CD4-positive, alpha-beta T cell treated with Interleukin-15 for 4 hours (primary cell): Measurements from ENCODE around the gene PRDM11.
"Not testable (repeated sequence)": the region's sequence is repeated elsewhere in the genome, so short reads cannot be mapped to it uniquely, and the experiment has no call there.

Source experiments
- DNase-seq: peaks from one replicate; pipeline ENCODE4 v3.0.0-alpha.2; 2020; ENCODE audit warnings: low spot score

The PRDM11 gene

DNA sequence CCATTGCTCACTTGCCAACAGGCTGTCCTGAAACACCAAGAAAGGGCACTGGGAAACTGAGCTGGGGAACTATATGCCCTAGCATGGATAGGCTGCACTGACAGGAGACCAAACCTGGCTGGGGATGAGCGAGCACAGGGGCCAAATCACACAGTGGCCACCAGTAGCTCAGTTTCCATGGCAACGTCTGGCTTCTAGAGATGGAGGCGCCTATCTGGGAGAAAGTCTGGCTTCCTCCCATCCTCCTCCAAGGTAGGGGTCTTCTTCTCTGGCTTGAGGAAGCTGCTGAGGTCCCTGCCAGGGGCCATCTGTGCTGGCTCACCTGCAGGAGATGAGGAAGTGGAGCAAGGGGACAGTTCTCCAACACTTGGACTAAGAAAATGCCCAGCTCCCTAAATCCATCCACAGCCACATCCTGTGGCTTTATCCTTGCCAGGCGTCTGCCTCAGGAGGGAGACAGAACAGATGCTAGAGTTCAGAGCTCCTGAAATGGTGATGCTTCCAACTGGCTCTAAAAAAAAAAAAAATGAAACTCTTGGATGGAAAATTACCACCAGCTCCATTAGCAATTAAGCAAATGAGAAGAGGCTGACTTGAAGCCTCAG is 91.4 kb downstream of the PRDM11 start:
- DNase-seq: no peak

DNA sequence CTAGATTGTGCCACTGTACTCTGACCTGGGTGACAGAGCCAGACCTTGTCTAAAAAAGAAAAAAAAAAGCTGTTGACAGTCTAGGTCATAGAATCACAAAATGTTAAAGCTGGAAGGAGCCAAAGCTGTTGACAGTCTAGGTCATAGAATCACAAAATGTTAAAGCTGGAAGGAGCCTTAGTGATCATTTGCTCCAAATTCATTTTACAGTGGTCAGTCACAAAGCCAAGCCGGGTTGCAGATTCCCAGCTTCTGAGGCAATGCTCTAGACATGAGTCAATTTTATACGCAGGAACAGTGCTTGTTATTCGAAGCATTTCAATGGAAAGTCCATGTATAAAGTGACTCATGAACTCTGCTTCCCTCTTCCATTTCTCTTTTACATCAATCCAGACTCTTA is 92.3 kb downstream of the PRDM11 start:
- DNase-seq: no peak

DNA sequence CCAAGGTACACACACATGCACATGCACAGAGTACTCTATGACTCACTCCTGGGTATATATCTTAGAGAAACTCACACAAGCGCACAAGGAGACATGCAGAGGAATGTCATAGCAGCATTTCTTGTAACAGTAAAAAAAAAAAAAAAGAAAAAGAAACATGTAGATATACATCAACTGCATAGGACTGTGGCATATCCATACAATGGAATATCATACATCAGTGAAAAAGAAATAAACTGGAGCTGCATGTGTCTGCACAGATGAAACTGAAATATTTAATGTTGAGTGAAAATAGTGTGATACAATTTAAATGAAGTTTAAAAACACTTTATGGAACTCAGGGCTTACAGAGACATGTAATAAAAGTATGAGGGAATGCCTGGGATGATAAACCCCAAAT is 93.3 kb downstream of the PRDM11 start:
- DNase-seq: no peak

DNA sequence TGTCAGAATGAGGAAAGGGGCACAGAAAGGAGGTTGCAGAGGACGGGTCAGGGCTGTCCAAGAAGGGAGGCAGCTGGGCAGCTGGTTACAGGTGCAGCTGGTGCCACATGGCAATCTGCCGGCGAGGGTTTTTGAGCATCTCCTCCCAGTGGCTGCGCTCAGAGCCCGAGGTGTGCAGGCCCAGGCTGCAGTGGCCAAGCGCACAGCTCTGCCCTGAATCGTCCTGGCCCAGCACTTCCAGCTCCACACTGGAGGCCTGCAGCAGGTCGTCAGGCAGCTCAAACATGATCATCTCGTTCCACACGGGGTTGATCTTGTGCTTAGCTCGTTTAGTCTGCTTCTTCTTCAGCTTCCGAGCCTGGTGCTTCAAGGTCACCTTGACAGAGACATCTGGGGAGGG is 97.5 kb downstream of the PRDM11 start:
- DNase-seq: no peak

DNA sequence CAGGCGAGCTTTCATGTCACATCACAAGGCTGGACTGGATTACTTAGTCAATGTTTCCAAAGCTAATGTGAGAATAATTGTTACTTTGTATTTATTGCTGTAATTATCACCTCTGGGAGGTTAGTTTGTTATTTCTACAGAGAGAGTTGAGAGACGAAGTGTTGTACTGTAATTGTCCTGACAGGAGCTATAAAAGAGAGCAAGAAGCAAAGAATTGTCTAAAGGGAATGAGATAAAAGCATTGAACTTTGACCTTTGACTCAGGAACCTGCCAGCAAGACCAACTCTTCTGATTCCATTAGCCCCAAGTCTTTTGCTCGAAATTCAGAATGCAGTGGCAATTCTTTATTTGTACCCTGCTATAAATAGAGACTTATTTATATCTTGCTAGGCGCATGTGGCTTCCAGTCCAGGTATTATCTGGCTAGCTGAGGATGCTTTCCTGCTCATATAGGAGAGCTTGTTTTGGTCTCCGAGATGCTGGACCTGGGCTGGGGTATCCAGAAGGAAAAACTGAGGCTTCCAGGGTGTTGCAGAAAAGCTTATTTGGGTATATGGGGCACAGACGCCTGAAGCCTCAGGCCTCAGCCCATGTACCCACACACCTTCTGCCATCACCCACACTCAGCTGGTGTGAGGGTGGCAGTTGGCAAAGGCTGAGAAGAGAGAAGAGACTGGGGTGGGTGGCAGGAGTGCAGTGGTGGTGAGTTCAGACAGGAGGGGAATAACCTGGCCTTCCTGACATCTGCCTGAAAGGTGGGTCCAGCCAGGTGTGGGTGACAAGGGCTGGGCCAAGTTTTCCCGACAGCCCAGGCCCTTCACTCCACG is 99.0 kb downstream of the PRDM11 start:
- DNase-seq: no peak

DNA sequence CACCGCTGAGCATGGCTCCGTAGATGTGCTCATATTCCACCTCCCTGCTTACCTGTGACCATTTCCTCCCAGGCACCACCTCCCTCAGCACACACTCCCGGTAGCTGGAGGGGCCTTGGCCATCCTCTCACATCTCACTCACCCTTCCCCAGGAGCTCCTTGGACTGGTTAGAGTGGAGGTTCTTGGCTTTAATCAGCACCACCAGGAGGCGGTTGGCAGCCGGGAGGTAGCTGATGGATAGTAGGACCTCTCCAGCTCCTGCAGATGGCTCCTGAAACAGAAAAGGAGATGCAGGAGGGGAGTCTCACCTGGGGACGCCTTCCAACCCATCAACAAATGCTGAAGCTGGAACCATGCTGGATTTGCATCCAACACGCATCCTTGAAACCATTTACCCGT is 99.8 kb downstream of the PRDM11 start:
- no peak for DNase-seq

DNA sequence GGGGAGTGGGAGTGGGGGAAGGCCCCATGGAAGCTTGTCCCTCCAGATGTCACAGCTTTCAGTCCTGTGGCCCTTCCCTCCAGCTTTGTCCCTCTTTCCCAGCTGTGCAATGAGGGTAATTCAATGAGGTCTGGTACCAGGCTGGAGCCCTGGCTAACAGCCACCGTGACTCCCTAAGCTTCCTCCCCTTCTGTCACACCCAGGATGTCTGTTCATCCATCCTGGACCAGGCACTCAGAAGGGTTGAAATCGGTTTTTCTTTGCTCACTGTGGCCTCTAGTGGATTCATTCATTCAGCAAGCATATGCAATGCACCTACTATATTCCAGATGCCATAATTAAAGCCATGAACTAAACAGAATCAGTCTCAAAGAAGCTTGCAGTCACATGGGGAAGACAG is 101.0 kb downstream of the PRDM11 start:
- DNase-seq: no peak

DNA sequence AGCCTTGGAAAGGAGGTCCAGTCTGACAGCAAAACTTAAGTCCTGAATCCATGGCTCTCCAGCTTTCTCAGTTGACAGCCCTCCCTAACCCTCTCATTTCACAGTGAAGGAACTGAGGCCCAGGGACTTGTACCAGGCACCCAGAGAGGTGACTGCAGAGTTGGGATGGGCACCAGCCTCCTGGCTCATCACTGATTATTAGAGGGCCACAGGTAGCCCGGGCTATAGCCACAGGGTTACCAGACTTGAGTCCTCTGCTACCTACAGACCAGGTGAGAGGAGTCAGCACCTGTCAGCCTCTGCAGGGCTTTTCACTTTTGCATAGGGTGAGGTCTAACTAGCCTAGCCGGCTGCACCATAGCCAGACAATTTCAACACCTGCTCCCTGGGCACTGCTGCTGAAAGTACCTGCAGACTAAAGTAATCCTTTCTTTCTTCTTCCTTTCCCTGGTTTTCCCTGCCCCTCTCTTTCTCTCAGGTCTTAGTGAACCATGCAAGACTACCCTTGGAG is 102.1 kb downstream of the PRDM11 start:
- no peak for DNase-seq

DNA sequence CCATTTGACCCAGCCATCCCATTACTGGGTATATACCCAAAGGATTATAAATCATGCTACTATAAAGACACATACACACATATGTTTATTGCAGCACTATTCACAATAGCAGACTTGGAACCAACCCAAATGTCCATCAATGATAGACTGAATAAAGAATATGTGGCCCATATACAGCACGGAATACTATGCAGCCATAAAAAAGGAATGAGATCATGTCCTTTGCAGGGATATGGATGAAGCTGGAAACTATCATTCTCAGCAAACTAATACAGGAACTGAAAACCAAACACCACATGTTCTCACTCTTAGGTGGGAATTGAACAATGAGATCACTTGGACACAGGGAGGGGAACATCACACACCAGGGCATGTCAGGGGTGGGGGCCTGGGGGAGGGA is 102.9 kb downstream of the PRDM11 start:
- not testable (repeated sequence) for DNase-seq

DNA sequence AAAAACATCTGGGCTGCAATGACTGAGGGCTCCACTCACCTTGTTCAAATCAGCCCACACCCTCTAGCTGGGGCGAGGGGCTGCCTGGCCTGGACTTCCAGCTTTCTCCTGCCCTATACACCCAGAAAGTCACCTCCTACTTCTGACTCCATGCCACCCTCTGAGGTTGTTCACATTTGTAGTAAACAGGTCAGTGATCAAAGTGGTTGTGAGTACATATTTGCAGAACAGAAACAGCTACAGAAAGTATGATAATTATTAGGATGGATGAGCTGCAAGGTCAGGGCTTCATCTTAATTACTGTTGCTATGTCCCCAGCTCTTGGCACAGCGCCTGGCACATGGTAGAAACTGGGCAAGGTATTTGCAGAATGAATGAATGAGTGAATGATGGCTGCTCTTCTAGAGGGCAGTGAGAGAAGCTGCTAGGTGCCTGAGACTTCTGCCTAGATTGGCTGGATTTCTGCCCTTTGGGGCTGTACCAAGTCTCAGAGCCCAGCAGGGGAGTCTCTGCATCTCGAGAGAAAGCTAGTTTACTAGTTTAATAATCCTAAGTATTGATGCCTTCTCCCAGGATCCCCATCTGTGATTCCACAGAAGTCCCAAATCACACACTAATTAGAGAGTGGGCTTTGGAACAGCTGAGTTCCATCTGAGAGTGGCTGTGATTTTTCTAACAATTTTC is 103.7 kb downstream of the PRDM11 start:
- no peak for DNase-seq

DNA sequence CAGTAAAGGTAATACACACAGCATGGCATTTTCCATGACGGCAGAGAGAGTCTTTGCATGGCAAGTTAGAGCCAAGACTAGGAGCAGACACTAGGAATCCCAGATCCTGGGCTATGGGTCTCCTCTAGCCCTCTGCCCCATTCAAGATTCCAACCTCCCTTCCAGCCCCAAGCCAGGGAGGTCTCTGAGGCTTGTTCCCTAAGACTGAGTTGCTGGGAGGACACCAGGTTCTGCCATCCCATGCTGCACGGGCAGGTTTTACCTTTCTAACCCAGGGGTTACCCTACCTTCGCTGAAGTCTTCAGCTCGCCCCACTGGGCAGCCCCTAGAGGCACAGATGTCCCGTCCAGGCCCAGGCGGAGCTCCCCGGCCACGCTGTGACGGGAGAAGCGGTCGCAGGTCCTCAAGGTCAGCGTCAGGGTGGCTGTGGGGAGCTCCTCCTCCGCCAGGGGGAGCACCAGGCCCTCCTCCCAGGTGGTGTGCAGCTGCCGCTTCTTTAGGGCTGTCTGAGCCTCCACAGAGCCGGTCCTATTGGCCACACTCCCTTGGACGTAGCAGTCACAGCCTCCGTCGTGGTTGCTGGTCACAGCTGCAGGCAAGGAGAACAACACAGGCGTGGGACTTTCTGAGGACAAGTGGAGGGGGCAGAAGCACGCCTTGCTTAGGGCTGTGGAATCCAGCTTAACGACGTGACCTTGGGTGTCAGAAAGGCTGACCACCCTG is 105.9 kb downstream of the PRDM11 start:
- no peak for DNase-seq

DNA sequence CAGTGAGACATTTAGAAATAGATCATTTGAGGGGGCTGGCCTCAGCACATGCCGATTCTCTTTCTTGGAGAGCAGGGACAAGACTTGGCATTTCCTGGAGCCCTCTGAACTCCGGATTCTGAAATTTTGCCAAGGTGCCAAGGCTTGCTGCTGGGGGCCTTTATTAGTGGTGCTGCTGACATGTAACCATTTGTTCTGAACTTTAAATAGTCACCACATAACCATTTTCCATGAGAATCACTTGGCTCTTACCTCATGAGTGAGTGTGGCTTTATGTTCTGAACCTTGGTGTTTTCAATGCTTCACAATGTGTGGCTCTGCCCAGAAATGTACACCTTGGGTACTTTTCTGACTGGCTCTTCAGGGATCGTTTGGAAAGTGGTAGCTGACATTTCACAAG is 106.4 kb downstream of the PRDM11 start:
- DNase-seq: no peak

DNA sequence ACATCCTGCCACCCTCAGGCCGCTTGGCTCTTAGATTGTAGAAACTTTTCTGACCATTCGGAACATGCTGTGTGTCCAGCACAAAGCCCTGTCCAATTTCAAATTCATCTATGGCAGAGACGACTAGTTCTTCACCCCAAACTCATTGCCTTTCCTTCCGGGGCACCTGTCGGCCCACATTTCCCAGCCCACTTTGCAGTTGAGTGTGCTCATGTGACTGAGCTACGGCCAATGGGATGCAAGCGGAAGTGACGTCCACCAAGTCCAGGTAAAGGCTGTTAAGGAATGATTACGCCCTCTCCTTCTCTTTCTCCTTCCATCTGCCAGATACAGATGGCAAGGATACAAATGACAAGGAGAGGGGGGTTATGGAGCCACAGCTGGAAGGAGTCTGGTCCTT is 107.2 kb downstream of the PRDM11 start:
- no peak for DNase-seq

DNA sequence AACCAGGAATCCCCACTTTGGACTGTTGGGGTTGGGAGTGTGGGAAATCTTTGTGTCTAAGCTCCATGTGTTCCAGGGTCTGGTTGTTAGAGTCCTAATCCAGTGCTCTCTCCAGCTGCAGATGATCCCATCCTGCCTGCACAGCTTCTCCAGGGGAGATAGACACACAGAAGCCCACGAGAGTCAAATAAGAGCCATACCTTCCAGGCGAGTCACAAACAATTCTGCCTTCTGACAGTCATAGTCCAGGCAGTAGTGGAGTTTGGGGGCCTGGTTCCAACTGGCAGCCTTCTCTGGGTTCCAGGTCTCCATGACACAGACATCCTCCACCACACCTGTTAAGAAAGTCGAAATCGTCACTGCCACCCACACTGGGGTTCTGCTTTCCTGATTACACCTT is 107.6 kb downstream of the PRDM11 start:
- no peak for DNase-seq

DNA sequence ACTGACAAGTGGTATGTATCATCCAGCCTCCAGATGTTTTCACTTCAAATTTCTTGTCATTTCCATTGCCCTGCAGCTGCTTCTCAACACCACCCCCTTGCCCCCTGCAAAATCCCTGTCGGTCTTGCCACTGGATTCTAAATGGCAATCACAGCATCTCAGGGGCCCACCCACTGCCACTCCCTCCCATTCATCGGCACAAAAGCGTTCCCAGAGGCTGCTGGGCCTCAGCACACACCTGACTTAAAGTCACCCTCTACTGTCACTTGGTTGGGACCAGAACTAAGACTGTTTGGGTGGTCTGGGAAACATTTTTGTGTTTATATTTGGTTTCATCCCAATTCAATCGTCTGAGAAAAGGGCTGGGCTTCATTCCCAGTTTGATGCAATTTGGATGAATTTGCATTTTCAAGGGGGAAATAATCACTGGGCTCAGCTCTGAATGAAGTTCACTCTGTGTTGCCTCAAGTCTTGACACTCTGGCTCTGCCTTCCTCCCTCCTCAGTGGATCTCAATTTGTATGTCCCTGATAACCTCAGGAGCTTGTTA is 112.6 kb downstream of the PRDM11 start:
- DNase-seq: no peak

DNA sequence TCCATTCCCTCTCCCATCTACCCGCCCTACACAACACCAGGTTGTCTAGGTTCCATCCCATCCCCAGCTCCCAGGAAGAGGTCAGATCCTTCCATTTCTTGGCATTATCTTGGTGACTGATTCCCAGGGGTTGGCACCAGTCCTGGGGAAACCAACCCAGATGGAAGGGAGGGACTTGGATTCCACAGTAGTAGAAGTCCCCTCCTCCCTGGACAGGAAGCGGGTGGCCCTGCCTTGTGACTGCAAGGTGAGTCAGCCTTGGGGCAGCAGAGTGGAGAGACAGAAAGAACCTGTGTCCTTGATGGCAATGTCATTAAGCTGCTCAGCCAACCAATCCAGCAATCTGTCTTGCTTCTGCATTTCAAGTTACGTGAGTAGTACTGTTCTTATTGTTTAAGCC is 113.2 kb downstream of the PRDM11 start:
- DNase-seq: no peak

DNA sequence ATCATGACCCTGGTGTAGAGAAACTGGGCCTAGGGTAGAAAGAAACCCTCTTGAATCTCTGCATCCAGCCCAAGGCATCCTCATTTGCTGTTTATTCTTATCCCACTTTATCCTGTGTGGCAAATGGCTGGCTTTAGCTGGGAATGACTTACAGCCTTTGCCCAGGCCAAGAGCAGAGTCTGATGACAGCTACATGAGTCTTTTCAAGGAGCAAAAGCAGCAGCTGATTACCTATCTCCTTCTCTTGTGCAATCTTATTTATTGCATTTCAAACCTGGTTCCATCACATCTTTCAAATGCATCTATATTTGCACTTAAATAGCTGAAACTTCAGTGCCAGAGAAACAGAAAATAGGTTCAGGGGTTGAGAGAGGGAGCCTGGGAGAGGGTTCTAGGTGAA is 113.6 kb downstream of the PRDM11 start:
- DNase-seq: no peak

DNA sequence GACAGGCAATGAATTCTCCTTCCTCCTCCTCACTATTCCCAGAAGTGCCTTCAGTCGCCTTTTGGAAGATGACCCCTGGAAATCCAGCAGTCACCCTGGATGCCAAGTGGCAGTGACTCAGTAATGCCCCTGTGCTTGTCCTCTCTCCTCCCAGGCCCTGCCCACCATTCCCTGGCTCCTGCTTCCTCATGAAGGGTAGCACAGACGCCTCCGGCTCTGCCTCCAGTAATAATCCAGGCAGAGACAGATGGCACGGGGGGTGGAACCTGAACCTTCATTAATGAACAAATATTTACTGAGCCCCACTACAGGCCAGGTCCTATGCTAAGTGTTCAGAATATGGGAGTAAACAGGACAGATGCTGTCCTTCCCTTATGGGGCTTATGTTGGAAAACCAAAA is 116.5 kb downstream of the PRDM11 start:
- no peak for DNase-seq

DNA sequence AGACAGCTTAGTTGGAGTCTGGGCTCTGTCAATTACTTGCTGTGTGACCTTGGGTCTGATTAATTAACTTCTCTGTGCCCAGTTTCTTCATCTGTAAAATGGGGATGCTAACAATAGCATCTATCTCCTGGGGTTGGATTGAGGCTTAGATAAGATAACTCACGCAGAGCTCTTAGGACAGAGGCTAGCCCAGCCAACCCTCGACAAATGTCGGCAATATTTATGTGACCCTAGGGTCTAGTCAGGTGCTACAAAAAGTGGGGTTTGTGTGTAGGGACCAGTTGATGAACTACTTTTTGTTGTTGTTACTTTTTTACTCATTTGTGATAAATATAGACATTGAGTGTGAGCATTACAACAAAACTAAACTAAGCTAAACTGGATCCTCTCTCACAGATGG is 117.3 kb downstream of the PRDM11 start:
- DNase-seq: no peak

DNA sequence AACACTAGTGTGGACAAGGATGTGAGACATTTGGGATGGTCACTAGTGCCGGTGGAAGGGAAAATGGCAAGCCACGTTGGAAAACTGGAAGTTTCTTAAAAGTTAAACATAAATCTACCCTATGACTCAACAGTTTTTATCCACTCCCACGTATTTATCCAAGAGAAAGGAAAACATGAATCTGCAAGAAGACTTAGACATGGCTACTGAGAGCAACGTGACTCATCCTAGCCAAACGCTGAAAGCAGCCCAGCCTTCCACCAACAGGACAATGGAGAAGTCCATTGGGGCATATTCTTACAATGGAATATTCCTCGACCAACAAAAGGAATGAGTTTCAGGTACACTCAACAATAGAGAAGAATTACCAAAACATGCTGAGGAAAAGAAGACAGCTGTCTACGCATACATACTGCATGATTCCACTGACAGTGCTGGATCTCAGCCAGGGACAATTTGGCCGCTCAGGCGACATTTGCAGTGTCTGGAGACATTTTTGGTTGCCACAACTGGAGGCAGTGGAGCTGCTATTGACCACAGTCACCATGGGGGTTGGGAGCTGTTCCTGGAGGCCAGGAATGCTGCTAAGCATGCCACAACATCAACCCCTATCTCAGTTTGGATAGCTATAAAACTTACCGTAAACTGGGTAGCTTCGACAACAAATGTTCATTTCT is 118.5 kb downstream of the PRDM11 start:
- no peak for DNase-seq

DNA sequence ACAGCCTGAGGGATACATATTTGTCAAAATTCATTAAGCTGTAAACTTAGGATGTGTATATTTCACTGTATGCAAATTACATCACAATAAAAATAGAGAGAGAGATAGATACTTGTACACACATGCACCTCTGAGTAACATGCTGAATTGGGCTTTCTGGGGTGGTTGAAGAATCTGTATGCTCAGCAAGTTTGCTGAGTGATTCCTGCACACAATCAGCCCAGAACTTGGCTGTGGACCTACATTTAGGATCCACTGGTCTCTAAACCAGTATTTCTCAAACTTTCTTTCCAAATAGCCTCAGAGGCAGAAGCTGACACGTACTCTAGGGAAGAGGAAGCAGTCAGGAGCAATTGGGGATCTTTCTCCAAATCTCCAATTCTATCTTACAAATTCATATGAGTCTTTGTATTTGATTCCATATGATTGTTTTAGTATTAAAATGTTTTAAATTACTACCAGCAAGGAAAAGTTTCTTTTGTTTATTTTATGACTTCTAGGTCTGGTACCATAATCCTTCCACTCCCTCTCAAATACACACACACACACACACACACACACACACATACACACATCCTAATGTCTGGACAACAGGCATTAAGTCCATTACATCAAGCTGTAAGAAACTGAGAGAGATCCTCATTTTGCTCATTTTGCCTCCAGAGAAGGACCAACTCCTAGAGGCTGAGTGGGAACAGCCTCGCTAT is 119.7 kb downstream of the PRDM11 start:
- no peak for DNase-seq
